Mesothelial cell of epicardium (in vitro differentiated cells): ENCODE results near the gene APOBEC3A. TPM values are rescaled to one million over a fixed set of nuclear protein-coding genes. Genes with fewer than 3 reads are reported as not detected.

Source experiments
- DNase-seq, 2 experiments: peaks; one replicate each; pipeline ENCODE4 v3.0.0; 2021; ENCODE audit warnings: low spot score in 2 of 2; ENCODE audit not compliant: unreplicated experiment in 2 of 2
- H3K27ac Mint-ChIP-seq: 2 replicates; pipeline ENCODE4 v1.8.0; 2021; ENCODE audit warnings: mixed read lengths
- H3K27me3 Mint-ChIP-seq: 2 replicates; pipeline ENCODE4 v1.8.0; 2021; ENCODE audit warnings: low read depth, mixed read lengths
- H3K36me3 Mint-ChIP-seq: 2 replicates; pipeline ENCODE4 v1.8.0; 2021; ENCODE audit warnings: mixed read lengths
- H3K4me1 Mint-ChIP-seq: 2 replicates; pipeline ENCODE4 v1.8.0; 2021; ENCODE audit warnings: mixed read lengths
- H3K4me3 Mint-ChIP-seq: 2 replicates; pipeline ENCODE4 v1.8.0; 2021; ENCODE audit warnings: mild to moderate bottlenecking, moderate library complexity, mixed read lengths
- H3K9me3 Mint-ChIP-seq: 2 replicates; pipeline ENCODE4 v1.8.0; 2021; ENCODE audit warnings: mixed read lengths
- total RNA-seq: library from RNA; stranded (reverse); gene quantifications from 3 replicates; pipeline ENCODE4 v1.2.1, GENCODE V29; 2021
- TF ChIP-seq, protein P1 (sequence below): fragments of 200-600 bp; sonication (generic); IDR thresholded peaks from one replicate; pipeline ENCODE4 v1.5.0; 2021; ENCODE audit warnings: antibody characterized with exemption; ENCODE audit not compliant: unreplicated experiment

APOBEC3A gene
- total RNA-seq, 1 donor from 2014 or later: not detected

DNA sequence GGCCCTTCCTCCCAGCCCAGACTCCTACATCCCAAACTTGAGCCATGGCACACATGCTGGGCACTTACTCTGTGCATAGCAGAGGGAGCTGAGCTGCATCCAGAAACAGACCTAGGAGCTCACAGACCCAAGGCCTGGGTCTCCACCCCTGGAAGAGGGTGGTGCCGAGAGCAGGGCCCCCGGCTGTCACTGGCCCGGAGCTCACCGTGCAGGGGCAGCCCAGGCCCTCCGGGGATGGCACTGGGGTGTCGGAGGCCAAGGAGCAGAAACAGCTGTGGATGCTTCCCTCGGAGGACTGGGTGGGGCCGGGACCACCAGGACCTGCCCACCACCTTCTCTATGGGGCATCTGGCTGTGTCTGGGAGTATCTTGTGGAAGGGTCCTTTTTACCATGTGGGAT is 4.3 kb upstream of the APOBEC3A start:
- no peaks in the 10 kb centered on the region for H3K36me3 Mint-ChIP-seq
- peaks cover 14% of the 10 kb centered on the region for H3K27me3 Mint-ChIP-seq
- H3K4me3 Mint-ChIP-seq: no peak overlapping the region
- peaks cover 3% of the 10 kb centered on the region for H3K4me1 Mint-ChIP-seq
- H3K27ac Mint-ChIP-seq: no peak overlapping the region
- DNase-seq: no peak
- H3K9me3 Mint-ChIP-seq: no peaks in the 10 kb centered on the region
- TF ChIP-seq, protein P1, sequence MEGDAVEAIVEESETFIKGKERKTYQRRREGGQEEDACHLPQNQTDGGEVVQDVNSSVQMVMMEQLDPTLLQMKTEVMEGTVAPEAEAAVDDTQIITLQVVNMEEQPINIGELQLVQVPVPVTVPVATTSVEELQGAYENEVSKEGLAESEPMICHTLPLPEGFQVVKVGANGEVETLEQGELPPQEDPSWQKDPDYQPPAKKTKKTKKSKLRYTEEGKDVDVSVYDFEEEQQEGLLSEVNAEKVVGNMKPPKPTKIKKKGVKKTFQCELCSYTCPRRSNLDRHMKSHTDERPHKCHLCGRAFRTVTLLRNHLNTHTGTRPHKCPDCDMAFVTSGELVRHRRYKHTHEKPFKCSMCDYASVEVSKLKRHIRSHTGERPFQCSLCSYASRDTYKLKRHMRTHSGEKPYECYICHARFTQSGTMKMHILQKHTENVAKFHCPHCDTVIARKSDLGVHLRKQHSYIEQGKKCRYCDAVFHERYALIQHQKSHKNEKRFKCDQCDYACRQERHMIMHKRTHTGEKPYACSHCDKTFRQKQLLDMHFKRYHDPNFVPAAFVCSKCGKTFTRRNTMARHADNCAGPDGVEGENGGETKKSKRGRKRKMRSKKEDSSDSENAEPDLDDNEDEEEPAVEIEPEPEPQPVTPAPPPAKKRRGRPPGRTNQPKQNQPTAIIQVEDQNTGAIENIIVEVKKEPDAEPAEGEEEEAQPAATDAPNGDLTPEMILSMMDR: no peak

DNA sequence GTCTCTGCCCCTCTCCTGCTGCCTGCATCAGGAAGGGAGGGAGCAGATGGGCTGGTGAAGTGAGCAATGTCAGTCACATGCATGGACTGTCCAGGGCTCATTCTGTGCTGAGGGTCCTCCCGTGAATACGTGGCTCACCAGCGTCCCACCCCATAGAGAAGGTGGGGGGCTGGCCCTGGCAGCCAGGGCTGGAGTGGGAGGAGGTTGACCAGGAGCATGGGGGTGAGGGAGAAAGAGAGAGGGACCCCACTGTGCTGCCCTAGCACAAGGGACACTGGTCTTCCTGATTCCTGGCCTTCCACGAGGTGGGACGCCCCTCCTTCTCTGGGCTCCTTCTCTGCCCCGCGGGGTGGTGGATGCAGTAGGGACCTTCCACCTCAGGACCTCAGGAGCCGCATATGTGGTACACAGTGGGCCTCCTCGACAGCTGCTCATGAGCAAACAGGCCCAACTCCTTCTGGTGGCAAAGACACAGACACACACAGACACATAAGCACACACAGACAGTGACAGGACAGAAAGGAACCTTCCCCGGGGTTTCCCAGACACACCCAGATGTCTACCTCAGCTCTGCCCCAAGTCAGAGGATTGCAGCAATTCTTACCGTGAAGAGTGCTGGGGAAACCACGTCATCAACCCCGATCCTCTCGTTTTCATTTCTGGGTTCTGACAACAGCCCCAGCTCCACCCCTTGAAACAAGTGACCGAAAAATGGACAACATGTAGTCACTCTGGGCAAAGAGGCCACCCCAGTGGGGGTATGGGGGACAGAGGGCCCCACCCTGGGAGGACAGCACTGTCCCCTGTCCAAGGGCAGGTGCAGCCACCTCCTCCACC is 3.6 kb upstream of the APOBEC3A start:
- peaks cover 20% of the 10 kb centered on the region for H3K27me3 Mint-ChIP-seq

DNA sequence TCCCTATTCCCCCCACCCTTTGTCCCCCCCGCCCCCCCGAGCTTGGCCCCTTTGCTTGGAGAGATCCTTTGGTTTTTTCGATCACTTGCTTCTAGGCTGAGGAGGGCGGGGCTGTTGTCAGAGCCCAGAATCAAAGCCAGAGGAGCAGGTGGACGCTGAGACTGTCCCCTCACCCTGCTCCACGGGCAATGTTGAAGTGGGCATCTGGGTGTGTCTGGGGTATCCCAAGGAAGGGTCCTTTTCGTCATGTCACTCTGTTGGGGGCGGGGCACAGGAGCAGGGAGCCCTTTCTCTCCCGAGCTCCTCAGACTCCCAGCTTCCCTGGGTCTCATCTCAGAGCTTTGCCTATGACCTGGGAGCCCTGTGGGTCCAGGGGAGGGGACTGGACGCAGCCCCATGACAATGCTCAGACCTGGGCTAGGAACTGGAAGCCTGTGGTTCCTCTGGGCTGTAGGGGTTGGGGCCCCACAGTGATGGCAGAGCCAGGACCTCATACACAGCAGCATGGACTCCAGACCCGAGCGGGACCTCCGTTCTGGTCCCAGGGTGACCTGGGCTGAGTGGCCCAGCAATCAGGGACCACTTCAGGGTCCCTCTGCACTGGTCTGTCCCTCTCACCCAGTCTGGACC is 2.9 kb upstream of the APOBEC3A start:
- Mint-ChIP-seq H3K4me3 (no peak overlapping the region), H3K27me3 (peaks cover 24% of the 10 kb centered on the region), H3K27ac (no peak overlapping the region), H3K9me3 (no peaks in the 10 kb centered on the region), H3K4me1 (peaks cover 3% of the 10 kb centered on the region), H3K36me3 (no peaks in the 10 kb centered on the region)
- TF ChIP-seq, protein P1: no peak
- DNase-seq: no peak

More for the DNA sequence above, 3.6 kb upstream of the APOBEC3A start:
- no peak overlapping the region for H3K27ac Mint-ChIP-seq
- H3K36me3 Mint-ChIP-seq: no peaks in the 10 kb centered on the region
- H3K4me3 Mint-ChIP-seq: no peak overlapping the region
- H3K9me3 Mint-ChIP-seq: no peaks in the 10 kb centered on the region
- H3K4me1 Mint-ChIP-seq: peaks cover 3% of the 10 kb centered on the region
- TF ChIP-seq, protein P1: no peak
- no peak for DNase-seq

DNA sequence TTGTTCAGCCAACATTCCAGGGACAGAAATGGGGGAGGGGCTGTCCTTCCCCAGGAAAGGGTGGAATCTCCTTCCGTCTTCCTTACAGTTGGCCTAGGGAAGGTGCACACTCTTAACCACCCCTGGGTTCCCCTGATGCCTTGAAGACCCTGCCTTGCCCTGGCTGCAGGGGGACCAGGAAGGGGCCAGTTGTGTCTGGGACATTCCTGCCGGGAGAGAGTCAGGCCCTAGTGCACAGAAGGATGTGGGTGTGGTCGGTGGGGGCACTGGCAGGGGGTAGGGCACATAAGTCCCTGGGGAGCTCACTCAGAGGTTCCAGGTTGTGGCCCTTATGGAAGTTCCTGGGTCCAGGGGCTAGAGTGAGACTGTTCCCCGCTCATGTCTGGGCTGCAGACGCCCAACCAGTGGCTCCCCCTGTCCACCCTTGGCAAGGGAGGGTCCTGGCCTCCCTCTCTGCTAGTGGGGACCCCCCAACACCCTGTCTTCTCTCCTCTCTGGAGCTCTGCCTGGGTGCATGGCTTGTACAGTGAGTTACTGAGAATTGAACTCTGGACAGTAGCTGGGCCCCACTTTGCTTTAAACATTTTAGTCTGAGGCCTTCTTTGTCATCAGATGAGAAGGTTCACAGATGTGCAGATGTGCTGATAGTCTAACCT is 2.0 kb upstream of the APOBEC3A start:
- Mint-ChIP-seq H3K36me3 (no peaks in the 10 kb centered on the region), H3K9me3 (no peaks in the 10 kb centered on the region), H3K27me3 (peaks cover 24% of the 10 kb centered on the region), H3K27ac (no peak overlapping the region), H3K4me1 (peaks cover 3% of the 10 kb centered on the region), H3K4me3 (no peak overlapping the region)
- DNase-seq: no peak
- TF ChIP-seq, protein P1: no peak

DNA sequence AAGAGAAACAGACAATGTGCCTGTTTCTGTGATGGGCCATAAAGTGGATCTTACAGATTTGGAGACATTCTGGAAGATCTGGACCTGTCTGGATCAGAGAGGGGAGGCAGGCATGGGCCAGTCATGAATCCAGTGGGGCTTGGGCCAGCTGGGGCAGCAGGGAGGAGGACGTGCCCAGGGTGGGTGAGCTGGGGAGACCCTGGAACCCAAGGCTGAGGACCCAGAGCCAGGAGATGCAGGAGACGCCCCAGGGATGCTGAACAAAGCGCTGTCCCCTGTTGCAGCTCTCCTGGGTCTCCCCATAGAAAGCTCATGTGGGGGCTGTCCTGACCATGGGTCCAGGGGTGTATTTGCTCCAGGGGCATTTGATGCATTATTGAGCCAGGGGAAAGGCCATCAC is 1.5 kb upstream of the APOBEC3A start:
- no peak for DNase-seq
- TF ChIP-seq, protein P1: no peak
- no peaks in the 10 kb centered on the region for H3K9me3 Mint-ChIP-seq
- H3K4me3 Mint-ChIP-seq: no peak overlapping the region
- peaks cover 3% of the 10 kb centered on the region for H3K4me1 Mint-ChIP-seq
- H3K27ac Mint-ChIP-seq: no peak overlapping the region
- peaks cover 24% of the 10 kb centered on the region for H3K27me3 Mint-ChIP-seq
- no peaks in the 10 kb centered on the region for H3K36me3 Mint-ChIP-seq
